Spinal cord (tissue), 10 donors: ENCODE results near the gene HMGN3. TPM values are rescaled to one million over a fixed set of nuclear protein-coding genes. Genes with fewer than 3 reads are reported as not detected.

Source experiments
- DNase-seq, 6 donors: peaks; one replicate each; pipeline versions ENCODE4 v3.0.0 to v3.0.0-alpha.2; 2013 to 2015; ENCODE audit warnings: low spot score in 6 of 6, low read depth in 4 of 6
- H3K27ac ChIP-seq: one replicate; pipeline ENCODE4 v1.5.1; 2013; ENCODE audit warnings: low read depth, low read length, control low read depth
- H3K27me3 ChIP-seq: one replicate; pipeline ENCODE4 v1.6.1; 2013; ENCODE audit warnings: low read length; ENCODE audit not compliant: control insufficient read depth, insufficient read depth
- H3K36me3 ChIP-seq: one replicate; pipeline ENCODE4 v1.6.1; 2013; ENCODE audit warnings: low read length; ENCODE audit not compliant: control insufficient read depth, insufficient read depth
- H3K4me1 ChIP-seq: one replicate; pipeline ENCODE4 v1.6.1; 2013; ENCODE audit warnings: low read length; ENCODE audit not compliant: control insufficient read depth, insufficient read depth
- H3K4me3 ChIP-seq: one replicate; pipeline ENCODE4 v1.5.1; 2013; ENCODE audit warnings: low read depth, low read length, control low read depth
- H3K9me3 ChIP-seq: one replicate; pipeline ENCODE4 v1.6.1; 2013; ENCODE audit warnings: low read length; ENCODE audit not compliant: control insufficient read depth, insufficient read depth
- WGBS: methylation state at CpG from one replicate; pipeline ENCODE4 v1.1.5; 2013; ENCODE audit warnings: missing lambda C conversion rate; ENCODE audit not compliant: insufficient coverage; 5-methylcytosine and 5-hydroxymethylcytosine counted together
- long read RNA-seq, 4 donors: transcript quantifications; one replicate each; lab custom pipeline, GENCODE V29; 2026
- polyA plus RNA-seq, 2 donors: library from polyadenylated mRNA; unstranded; fragments of 120-200 nt; gene quantifications; one replicate each; pipeline ENCODE4 v1.2.1, GENCODE V29; 2013; ENCODE audit not compliant: insufficient read length in 2 of 2
- total RNA-seq, 2 donors: library from RNA; depleted of rRNA in 1 of 2; stranded (reverse); fragments of 120-200 nt in 1 of 2; fragments of >200 nt in 1 of 2; gene quantifications; one replicate each; pipeline versions ENCODE4 v1.2.3 to v1.2.4, GENCODE V29; 2013 to 2014
- donor health status: healthy.

HMGN3 gene
- total RNA-seq (100 to 1,000 TPM in 1 of 2 donors, 10 to 100 TPM in 1; 72.3 to 287 TPM), polyA plus RNA-seq (100 to 1,000 TPM; 204 to 212 TPM)
- long read RNA-seq, donor 1, transcript HMGN3-202 (6 exons, 872 nt), result minor isoform, 70 of 180 reads
- long read RNA-seq, donor 1, transcript HMGN3-201 (6 exons, 831 nt), result major isoform, 89 of 180 reads
- long read RNA-seq, donor 1, partial matches to known transcripts, result 21 of 180 reads
- long read RNA-seq, donor 1, other reads (novel, unspliced or antisense), result 0 of 180 reads
- long read RNA-seq, donor 2, transcript HMGN3-201 (6 exons, 831 nt), result major isoform, 25 of 58 reads
- long read RNA-seq, donor 2, transcript HMGN3-202 (6 exons, 872 nt), result minor isoform, 20 of 58 reads
- long read RNA-seq, donor 2, partial matches to known transcripts, result 13 of 58 reads
- long read RNA-seq, donor 2, other reads (novel, unspliced or antisense), result 0 of 58 reads
- long read RNA-seq, donor 3, transcript HMGN3-201 (6 exons, 831 nt), result major isoform, 37 of 55 reads
- long read RNA-seq, donor 3, transcript HMGN3-202 (6 exons, 872 nt), result minor isoform, 13 of 55 reads
- long read RNA-seq, donor 3, partial matches to known transcripts, result 5 of 55 reads
- long read RNA-seq, donor 3, other reads (novel, unspliced or antisense), result 0 of 55 reads
- long read RNA-seq, donor 4, transcript HMGN3-202 (6 exons, 872 nt), result minor isoform, 90 of 398 reads
- long read RNA-seq, donor 4, transcript HMGN3-201 (6 exons, 831 nt), result major isoform, 127 of 398 reads
- long read RNA-seq, donor 4, partial matches to known transcripts, result 175 of 398 reads
- long read RNA-seq, donor 4, other reads (novel, unspliced or antisense), result 6 of 398 reads

DNA sequence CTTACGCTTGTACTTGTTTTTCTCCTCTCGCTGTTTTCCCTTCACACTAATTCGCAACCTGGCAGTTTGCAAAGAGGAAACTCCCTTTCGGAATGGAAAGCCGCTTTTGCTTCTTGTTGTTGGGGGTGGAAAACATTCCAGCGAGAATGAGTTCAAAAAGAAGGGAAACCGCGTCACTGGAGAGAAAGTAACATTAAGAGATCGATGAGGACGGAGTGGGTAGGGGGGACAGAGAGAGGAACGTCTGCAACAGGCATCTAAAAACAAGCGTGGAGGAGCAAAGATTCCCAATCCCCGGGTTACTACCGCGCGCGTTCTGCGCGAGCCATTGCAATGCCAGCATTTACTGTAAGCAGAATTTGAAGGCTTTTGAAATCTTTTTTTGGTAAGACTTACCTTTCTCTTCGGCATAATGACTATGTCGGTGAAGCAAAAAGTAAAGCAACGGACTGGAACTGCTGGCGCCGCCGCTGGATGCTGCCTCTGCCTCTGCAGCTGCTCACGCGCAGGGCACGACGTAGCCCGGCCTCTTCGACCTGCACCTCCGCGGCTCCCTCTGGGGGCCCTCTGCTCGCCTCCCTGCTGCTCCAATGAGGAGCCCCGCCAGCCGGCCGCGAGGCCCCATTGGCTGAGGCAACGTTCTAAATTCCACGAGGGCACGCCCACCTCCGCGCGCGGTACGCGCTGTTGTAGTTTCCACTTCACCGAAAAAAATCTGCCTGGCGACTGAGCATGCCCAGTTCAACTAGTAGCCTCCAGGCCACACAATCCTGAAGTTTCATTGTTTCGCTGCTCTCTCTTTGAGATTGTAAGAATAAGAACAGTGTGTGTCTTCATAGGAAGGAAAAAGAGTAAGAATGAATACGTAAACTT lies at the start of gene HMGN3:
HMGN3 (minus strand) TSS at position 533 of the 873 bp plus-strand sequence.
- Histone ChIP-seq H3K27ac (peak within 1 kb of the TSS; percentile 96), H3K27me3 (no peaks in the 10 kb centered on the region), H3K4me1 (no peaks in the 10 kb centered on the region), H3K4me3 (peak within 1 kb of the TSS; percentile 90), H3K9me3 (no peaks in the 10 kb centered on the region), H3K36me3 (no peaks in the 10 kb centered on the region)
- WGBS, result 0% methylated on average over 45 of the region's 51 CpGs
- DNase-seq, result peak; percentile 85 to 98 (median 88)

DNA sequence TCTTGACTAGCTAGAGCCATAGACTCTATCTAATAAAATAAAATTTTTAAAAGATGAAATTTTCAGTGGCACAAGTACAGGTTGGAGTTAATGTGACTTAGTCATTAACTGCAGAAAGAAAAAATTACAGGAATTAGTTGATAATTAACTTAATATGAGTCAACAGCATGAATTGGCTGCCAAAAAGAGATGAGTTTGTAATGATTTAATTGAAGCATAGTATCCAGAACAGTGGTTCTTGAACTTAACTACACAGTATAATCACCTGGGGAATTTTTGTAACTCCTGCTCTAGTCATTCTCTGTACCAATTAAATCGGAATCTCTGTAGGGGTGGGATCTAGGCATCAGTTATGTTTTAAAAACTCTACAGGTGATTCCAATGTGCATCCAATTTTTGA lies 46.3 kb upstream of the HMGN3 start:
- WGBS, result no CpG with 5 or more reads among the region's 1 CpG
- Histone ChIP-seq H3K27ac (no peak overlapping the region), H3K4me3 (no peak overlapping the region), H3K9me3 (peaks cover 2% of the 10 kb centered on the region), H3K4me1 (no peaks in the 10 kb centered on the region), H3K27me3 (no peaks in the 10 kb centered on the region), H3K36me3 (no peaks in the 10 kb centered on the region)
- no peak for DNase-seq

DNA sequence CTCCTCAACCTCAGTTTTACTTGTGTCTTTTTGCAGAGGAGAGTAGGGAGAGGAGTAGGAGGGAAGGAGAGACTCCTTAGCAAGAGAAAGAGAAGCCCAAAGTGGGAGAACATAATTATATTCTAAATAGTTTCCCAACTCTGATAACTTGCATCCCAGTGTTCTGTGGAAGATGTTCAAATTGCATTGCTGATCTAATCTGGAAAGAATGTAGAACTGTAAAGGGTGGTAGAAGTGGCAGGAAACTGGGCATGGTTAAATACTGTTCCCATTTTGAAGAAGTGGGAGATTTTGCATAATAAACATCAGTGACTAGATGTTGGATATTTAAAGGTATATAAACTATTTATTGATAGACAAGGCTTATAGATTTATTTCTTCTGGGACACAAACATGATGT lies 42.6 kb upstream of the HMGN3 start:
- Histone ChIP-seq H3K27ac (no peak overlapping the region), H3K4me3 (no peak overlapping the region), H3K4me1 (no peaks in the 10 kb centered on the region), H3K9me3 (no peaks in the 10 kb centered on the region), H3K36me3 (no peaks in the 10 kb centered on the region), H3K27me3 (no peaks in the 10 kb centered on the region)
- no peak for DNase-seq

DNA sequence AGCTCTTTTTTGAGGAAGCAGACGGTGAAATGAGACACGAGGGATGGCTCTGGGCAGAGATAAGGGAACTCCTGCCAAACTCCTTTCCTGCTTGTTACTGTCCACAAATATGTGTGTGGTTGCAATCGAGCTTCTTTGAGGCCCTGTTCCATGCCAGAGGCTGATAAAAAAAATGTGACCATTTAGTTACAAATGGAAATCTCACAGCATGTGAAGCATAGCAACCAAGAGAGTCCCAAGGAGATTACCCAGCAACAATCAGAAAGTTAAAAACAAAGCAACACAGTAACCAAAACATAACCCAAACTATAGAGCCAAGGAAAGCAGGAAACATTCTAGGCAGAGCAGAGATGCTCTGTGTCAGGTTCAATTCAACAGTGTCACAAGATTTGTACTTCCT lies 35.4 kb upstream of the HMGN3 start:
- H3K9me3 ChIP-seq, result no peaks in the 10 kb centered on the region
- no peak overlapping the region for H3K4me3 ChIP-seq
- H3K27ac ChIP-seq, result no peak overlapping the region
- no peaks in the 10 kb centered on the region for H3K27me3 ChIP-seq
- no peaks in the 10 kb centered on the region for H3K36me3 ChIP-seq
- WGBS, result no CpG with 5 or more reads among the region's 3 CpGs
- no peaks in the 10 kb centered on the region for H3K4me1 ChIP-seq
- peak in 3 of 6 donors; percentile 7 to 55 (median 51) for DNase-seq

DNA sequence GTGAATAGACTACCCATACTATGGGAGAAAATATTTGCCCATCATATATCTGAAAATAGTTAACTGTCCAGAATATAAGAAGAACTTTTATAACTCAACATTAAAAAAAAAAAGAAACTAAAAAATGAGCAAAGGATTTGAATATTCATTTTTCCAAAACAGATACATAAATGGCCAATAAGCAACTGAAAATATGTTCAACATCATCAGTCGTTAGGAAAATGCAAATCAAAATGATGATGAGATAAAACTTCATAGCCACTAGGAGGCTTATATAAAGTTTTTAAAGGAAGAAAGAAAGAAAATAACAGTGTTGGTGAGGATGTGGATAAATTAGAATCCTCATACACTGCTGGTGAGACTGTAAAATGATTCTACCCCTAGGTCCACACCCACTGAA lies 32.6 kb upstream of the HMGN3 start:
- DNase-seq, result no peak
- no peaks in the 10 kb centered on the region for H3K4me1 ChIP-seq
- no peak overlapping the region for H3K4me3 ChIP-seq
- H3K27ac ChIP-seq, result no peak overlapping the region
- H3K9me3 ChIP-seq, result no peaks in the 10 kb centered on the region
- H3K36me3 ChIP-seq, result no peaks in the 10 kb centered on the region
- no peaks in the 10 kb centered on the region for H3K27me3 ChIP-seq
- WGBS, result no CpG with 5 or more reads among the region's 1 CpG

DNA sequence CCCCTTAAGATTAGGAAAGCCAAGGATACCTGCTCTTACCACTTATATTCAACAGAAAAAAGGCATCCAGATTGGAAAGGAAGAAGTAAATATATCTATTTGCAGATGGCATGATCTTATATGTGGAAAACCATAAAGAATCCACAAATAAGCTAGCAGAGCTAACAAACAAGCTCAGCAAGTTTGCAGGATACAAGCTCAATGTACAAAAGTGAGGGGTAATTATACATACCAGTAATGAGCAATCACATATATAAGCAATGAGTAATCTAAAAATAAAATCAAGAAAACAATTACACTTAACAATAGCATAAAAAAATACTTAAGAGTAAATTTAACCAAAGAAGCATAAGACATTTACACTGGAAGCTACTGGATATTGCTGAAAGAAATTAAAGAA lies 31.6 kb upstream of the HMGN3 start:
- Histone ChIP-seq H3K9me3 (no peaks in the 10 kb centered on the region), H3K36me3 (no peaks in the 10 kb centered on the region), H3K27me3 (no peaks in the 10 kb centered on the region), H3K4me3 (no peak overlapping the region), H3K4me1 (no peaks in the 10 kb centered on the region), H3K27ac (no peak overlapping the region)
- DNase-seq, result no peak

DNA sequence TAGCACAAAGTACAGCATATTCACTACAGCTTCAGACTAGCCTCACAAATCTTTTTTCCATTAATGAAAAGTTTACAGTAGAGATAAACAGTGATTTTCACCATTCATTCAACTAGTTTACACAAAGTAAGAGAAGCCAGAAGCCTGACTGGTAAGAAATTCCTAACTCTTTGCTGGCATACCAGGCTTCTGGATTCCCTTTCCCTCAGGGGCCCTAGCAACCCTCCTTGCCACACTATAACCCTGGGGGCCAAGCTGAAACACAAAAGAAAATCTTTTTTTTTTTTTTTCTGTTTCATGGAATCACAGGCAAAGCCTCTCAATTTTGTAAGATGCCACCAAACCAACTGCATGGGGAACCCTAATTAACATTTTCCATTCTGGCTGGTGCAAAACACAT lies 28.9 kb upstream of the HMGN3 start:
- H3K27ac ChIP-seq, result no peak overlapping the region
- no peak overlapping the region for H3K4me3 ChIP-seq
- H3K36me3 ChIP-seq, result no peaks in the 10 kb centered on the region
- no peaks in the 10 kb centered on the region for H3K4me1 ChIP-seq
- H3K27me3 ChIP-seq, result no peaks in the 10 kb centered on the region
- DNase-seq, result no peak
- peaks cover 3% of the 10 kb centered on the region for H3K9me3 ChIP-seq

DNA sequence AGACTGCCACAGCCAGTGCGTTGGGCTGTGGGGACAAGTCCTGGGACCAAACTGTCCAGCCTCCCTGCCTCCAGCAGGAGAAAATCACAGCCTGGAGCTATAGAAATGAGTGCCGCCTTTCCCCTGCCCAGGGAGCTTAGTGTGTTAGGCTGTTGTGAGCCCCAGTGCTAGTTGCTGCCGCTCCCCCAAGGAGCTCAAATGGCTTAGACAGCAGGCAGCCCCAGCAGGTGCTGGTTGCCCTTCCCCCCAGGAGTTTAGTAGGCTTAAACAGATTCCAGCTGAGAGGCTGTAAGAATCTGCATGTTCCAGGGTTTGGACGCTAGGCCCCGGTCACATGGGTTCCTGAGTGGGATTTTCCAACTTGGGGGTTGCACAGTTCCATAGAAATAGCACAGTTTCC lies 27.2 kb upstream of the HMGN3 start:
- Histone ChIP-seq H3K27me3 (no peaks in the 10 kb centered on the region), H3K4me3 (no peak overlapping the region), H3K27ac (no peak overlapping the region), H3K36me3 (no peaks in the 10 kb centered on the region), H3K9me3 (peaks cover 4% of the 10 kb centered on the region), H3K4me1 (no peaks in the 10 kb centered on the region)
- no peak for DNase-seq
- WGBS, result 61% methylated on average over 5 of the region's 5 CpGs

DNA sequence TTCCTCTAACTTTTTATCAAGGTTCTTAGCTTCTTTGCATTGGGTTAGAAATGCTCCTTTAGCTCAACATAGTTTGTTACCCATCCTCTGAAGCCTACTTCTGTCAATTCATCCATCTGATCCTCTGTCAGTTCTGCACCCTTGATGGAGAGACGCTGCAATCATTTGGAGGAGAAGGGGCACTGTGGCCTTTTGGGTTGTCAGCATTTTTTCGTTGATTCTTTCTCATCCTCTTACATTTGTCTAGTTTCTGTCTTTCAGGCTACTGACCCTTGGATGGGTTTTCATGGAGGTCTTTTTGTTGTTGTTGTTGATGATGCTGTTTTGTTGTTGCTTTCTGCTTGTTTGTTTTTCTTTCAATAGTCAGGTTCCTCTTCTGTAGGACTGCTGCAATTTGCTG lies 26.3 kb upstream of the HMGN3 start:
- DNase-seq, result no peak
- Histone ChIP-seq H3K4me1 (no peaks in the 10 kb centered on the region), H3K4me3 (no peak overlapping the region), H3K36me3 (no peaks in the 10 kb centered on the region), H3K27ac (no peak overlapping the region), H3K27me3 (no peaks in the 10 kb centered on the region), H3K9me3 (peaks cover 4% of the 10 kb centered on the region)
- WGBS, result no CpG with 5 or more reads among the region's 2 CpGs
